Measurements from ENCODE around the gene CCL3. TPM values are rescaled to one million over a fixed set of nuclear protein-coding genes. Genes with fewer than 3 reads are reported as not detected.

The CCL3 gene
- total RNA-seq, 3 donors from 2014 or later (not counting 1 experiment from before 2014, with no cell fraction given): 381 to 547 (median 450) TPM

DNA sequence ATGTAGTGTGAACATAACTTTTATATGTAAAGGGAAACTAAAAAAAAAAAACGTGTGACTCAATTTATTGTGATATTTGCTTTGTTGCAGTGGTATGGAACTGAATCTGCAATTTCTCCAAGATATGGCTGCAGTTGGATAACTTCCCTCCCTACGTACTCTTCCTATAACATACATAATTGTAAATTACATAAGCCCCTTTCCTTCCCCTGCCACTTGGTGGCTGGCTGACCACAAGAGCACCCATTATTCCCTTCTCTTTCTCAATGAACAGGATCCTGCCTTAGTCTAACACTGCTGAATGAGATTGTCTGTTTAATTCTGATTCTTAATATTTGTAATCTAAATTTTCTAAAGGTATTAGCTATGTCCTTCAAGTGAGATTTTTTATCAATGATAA lies 41.5 kb upstream of the CCL3 start:
- H3K27me3 ChIP-seq (ENCODE audit: control insufficient read depth, insufficient read depth, low read length): no peaks in the 10 kb centered on the region
- Mint-ChIP-seq H3K4me1 (peaks cover 44 to 77% of the 10 kb centered on the region in 2 donors), H3K9me3 (no peaks in the 10 kb centered on the region), H3K4me3 (no peak overlapping the region), H3K36me3 (peaks cover 26% of the 10 kb centered on the region), H3K27ac (peak overlapping the region; percentile 46 to 49), H3K27me3 (ENCODE audit: low read depth in 2 of 2) (peaks cover 0 to 2% of the 10 kb centered on the region in 2 donors)
- TF ChIP-seq, protein P1, sequence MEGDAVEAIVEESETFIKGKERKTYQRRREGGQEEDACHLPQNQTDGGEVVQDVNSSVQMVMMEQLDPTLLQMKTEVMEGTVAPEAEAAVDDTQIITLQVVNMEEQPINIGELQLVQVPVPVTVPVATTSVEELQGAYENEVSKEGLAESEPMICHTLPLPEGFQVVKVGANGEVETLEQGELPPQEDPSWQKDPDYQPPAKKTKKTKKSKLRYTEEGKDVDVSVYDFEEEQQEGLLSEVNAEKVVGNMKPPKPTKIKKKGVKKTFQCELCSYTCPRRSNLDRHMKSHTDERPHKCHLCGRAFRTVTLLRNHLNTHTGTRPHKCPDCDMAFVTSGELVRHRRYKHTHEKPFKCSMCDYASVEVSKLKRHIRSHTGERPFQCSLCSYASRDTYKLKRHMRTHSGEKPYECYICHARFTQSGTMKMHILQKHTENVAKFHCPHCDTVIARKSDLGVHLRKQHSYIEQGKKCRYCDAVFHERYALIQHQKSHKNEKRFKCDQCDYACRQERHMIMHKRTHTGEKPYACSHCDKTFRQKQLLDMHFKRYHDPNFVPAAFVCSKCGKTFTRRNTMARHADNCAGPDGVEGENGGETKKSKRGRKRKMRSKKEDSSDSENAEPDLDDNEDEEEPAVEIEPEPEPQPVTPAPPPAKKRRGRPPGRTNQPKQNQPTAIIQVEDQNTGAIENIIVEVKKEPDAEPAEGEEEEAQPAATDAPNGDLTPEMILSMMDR (IDR thresholded peaks at IDR 0.05): no peak
- H3K36me3 ChIP-seq (ENCODE audit: control insufficient read depth, insufficient read depth, low read length): peaks cover 3% of the 10 kb centered on the region
- no peaks in the 10 kb centered on the region for H3K9me3 ChIP-seq (ENCODE audit: control insufficient read depth, insufficient read depth, low read length)
- no peak overlapping the region for H3K27ac ChIP-seq (ENCODE audit: low read length)
- ATAC-seq (no peak), DNase-seq (no peak)
- no peak overlapping the region for H3K4me3 ChIP-seq (ENCODE audit: low read length)
- intact Hi-C loops (cut with micrococcal nuclease): no loop called here
- 64% methylated on average over 2 of the region's 2 CpGs for WGBS (ENCODE audit: insufficient coverage)
- peaks cover 21% of the 10 kb centered on the region for H3K4me1 ChIP-seq (ENCODE audit: control insufficient read depth, insufficient read depth, low read length)

- Histone ChIP-seq H3K27me3 (ENCODE audit: control insufficient read depth, insufficient read depth, low read length) (no peaks in the 10 kb centered on the region), H3K9me3 (ENCODE audit: control insufficient read depth, insufficient read depth, low read length) (peaks cover 9% of the 10 kb centered on the region), H3K36me3 (ENCODE audit: control insufficient read depth, insufficient read depth, low read length) (peaks cover 3% of the 10 kb centered on the region), H3K27ac (ENCODE audit: low read length) (no peak overlapping the region), H3K4me3 (ENCODE audit: low read length) (no peak overlapping the region), H3K4me1 (ENCODE audit: control insufficient read depth, insufficient read depth, low read length) (peaks cover 22% of the 10 kb centered on the region)
- 78% methylated on average over 5 of the region's 5 CpGs for WGBS (ENCODE audit: insufficient coverage)
- Mint-ChIP-seq H3K36me3 (peaks cover 16% of the 10 kb centered on the region), H3K4me3 (no peak overlapping the region), H3K9me3 (no peaks in the 10 kb centered on the region), H3K4me1 (peaks cover 44 to 77% of the 10 kb centered on the region in 2 donors), H3K27me3 (ENCODE audit: low read depth in 2 of 2) (peaks cover 0 to 2% of the 10 kb centered on the region in 2 donors), H3K27ac (no peak overlapping the region)
- intact Hi-C loops (cut with micrococcal nuclease): no loop called here
- DNase-seq: no peak
- TF ChIP-seq, protein P1 (IDR thresholded peaks at IDR 0.05): no peak
- no peak for ATAC-seq
Measured at GRCh38 chr17:36130346-36130745, 40.4 kb upstream of the CCL3 start.

DNA sequence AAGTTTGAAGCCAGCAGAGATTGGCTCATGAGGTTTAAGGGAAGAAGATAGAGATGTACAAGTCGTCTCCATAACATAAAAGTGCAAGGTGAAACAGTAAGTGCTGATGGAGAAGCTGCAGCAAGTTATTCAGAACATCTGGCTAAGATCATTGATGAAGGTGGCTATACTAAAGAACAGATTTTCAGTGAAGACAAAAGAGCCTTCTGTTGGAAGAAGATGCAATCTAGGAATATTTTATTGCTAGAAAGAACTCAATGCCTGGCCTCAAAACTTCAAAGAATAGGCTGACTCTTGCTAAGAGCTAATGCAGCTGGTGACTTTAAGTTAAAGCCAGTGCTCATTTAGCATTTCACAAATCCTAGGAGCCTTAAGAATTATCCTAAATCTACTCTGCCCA lies 39.7 kb upstream of the CCL3 start:
- intact Hi-C loops (cut with micrococcal nuclease): no loop called here
- no peak for DNase-seq

More for the DNA sequence above, 39.7 kb upstream of the CCL3 start:
- Mint-ChIP-seq H3K36me3 (peaks cover 16% of the 10 kb centered on the region), H3K9me3 (no peaks in the 10 kb centered on the region), H3K4me3 (no peak overlapping the region), H3K27me3 (ENCODE audit: low read depth in 2 of 2) (peaks cover 0 to 2% of the 10 kb centered on the region in 2 donors), H3K27ac (peak overlapping the region; percentile 5 to 28), H3K4me1 (peaks cover 41 to 73% of the 10 kb centered on the region in 2 donors)
- Histone ChIP-seq H3K4me1 (ENCODE audit: control insufficient read depth, insufficient read depth, low read length) (peaks cover 22% of the 10 kb centered on the region), H3K36me3 (ENCODE audit: control insufficient read depth, insufficient read depth, low read length) (no peaks in the 10 kb centered on the region), H3K27me3 (ENCODE audit: control insufficient read depth, insufficient read depth, low read length) (no peaks in the 10 kb centered on the region), H3K9me3 (ENCODE audit: control insufficient read depth, insufficient read depth, low read length) (peaks cover 15% of the 10 kb centered on the region), H3K27ac (ENCODE audit: low read length) (no peak overlapping the region), H3K4me3 (ENCODE audit: low read length) (no peak overlapping the region)
- 88% methylated on average over 1 of the region's 1 CpG for WGBS (ENCODE audit: insufficient coverage)
- no peak for ATAC-seq
- TF ChIP-seq, protein P1 (IDR thresholded peaks at IDR 0.05): no peak
